Sigmoid colon (tissue), 7 donors: ENCODE results near the gene SLC2A13. TPM values are rescaled to one million over a fixed set of nuclear protein-coding genes. Genes with fewer than 3 reads are reported as not detected.
A peak's percentile ranks its signal among the peaks of the same experiment; 100 is the strongest.
"Not testable (repeated sequence)": the region's sequence is repeated elsewhere in the genome, so short reads cannot be mapped to it uniquely, and the experiment has no call there.

Experiments
- DNase-seq: peaks from one replicate; pipeline ENCODE4 v3.0.0-alpha.2; 2019
- H3K27ac ChIP-seq, 4 donors: fragments of 200-600 bp; sonication (generic); one replicate each; pipeline ENCODE4 v1.5.1; 2016 to 2019; ENCODE audit warnings: mild to moderate bottlenecking in 1 of 4
- H3K27me3 ChIP-seq, 3 donors: fragments of 200-600 bp; sonication (generic); one replicate each; pipeline ENCODE4 v1.5.1; 2019; ENCODE audit warnings: mild to moderate bottlenecking in 1 of 3
- H3K36me3 ChIP-seq, 4 donors: fragments of 200-600 bp; sonication (generic); one replicate each; pipeline ENCODE4 v1.5.1; 2016 to 2019
- H3K4me1 ChIP-seq, 4 donors: fragments of 200-600 bp; sonication (generic); one replicate each; pipeline ENCODE4 v1.5.1; 2017 to 2019
- H3K4me3 ChIP-seq, 4 donors: fragments of 200-600 bp; sonication (generic); one replicate each; pipeline ENCODE4 v1.5.1; 2017 to 2019; ENCODE audit warnings: mild to moderate bottlenecking in 2 of 4, moderate library complexity in 1 of 4
- H3K9me3 ChIP-seq, 4 donors: fragments of 200-600 bp in 3 of 4; sonication (generic) in 3 of 4; one replicate each; pipeline versions ENCODE4 v1.5.1 to v1.6.1; 2013 to 2019
- CTCF ChIP-seq, 4 experiments: fragments of 450-650 bp in 3 of 4; fragments of 200-600 bp in 1 of 4; IDR thresholded peaks; one replicate each; pipeline ENCODE4 v1.5.1; 2016 to 2019; ENCODE audit warnings: antibody characterized with exemption in 4 of 4, mild to moderate bottlenecking in 3 of 4, moderate library complexity in 2 of 4
- EP300 ChIP-seq, 4 donors: sonication (generic); formaldehyde crosslinking; IDR thresholded peaks; one replicate each; pipeline ENCODE4 v1.6.1; 2017; ENCODE audit warnings: antibody characterized with exemption in 4 of 4
- POLR2A ChIP-seq, 2 donors: fragments of 450-650 bp; IDR thresholded peaks; one replicate each; pipeline ENCODE4 v1.6.1; 2016; ENCODE audit warnings: antibody characterized with exemption in 2 of 2, mild to moderate bottlenecking in 2 of 2, moderate library complexity in 2 of 2
- POLR2AphosphoS5 ChIP-seq, 4 donors: sonication (generic); formaldehyde crosslinking; IDR thresholded peaks; one replicate each; pipeline ENCODE4 v1.6.1; 2017; ENCODE audit warnings: antibody characterized with exemption in 4 of 4
- WGBS, 2 donors: extraction: QIAGEN DNeasy Blood & Tissue Kit; methylation state at CpG; one replicate each; pipeline ENCODE4 v1.1.7; 2013; 5-methylcytosine and 5-hydroxymethylcytosine counted together
- intact Hi-C: fragments of 100-400 bp; cut with DNase I; formaldehyde crosslinking; loops from one replicate; pipeline ENCODE4 v1.15.1; 2023
- polyA plus RNA-seq, 3 donors: library from polyadenylated mRNA; stranded (reverse); fragments of 200-250 nt; gene quantifications; one replicate each; pipeline ENCODE4 v1.2.3, GENCODE V29; 2013
- total RNA-seq, 4 donors: library from RNA; depleted of rRNA; stranded (reverse); fragments of >200 nt; gene quantifications; one replicate each; pipeline ENCODE4 v1.1.0, GENCODE V29; 2016
- donor health status: healthy with polysubstance abuse.
- donor health status: Bipolar disorder and iron deficiency.
- donor health status: healthy.

Gene SLC2A13
- total and polyA plus RNA-seq, 7 donors, result 1.8 to 32.3 (median 20.2) TPM

GRCh38 chr12:40055228-40055579 is 50.7 kb downstream of the SLC2A13 start:
- H3K27ac ChIP-seq, result peak overlapping the region; percentile 63 to 79 (median 75)
- intact Hi-C loops, result no loop called here
- 85 to 86% methylated on average over 3 of the region's 3 CpGs for WGBS, 2 donors
- H3K36me3 ChIP-seq, result no peaks in the 10 kb centered on the region
- TF ChIP-seq POLR2A (IDR thresholded peaks at IDR 0.05) (no peak), POLR2AphosphoS5 (IDR thresholded peaks at IDR 0.05) (no peak), EP300 (IDR thresholded peaks at IDR 0.05) (no peak), CTCF (IDR thresholded peaks at IDR 0.05) (no peak)
- H3K4me1 ChIP-seq, result peaks cover 0 to 57% (median 34%) of the 10 kb centered on the region in 4 donors
- no peaks in the 10 kb centered on the region for H3K9me3 ChIP-seq
- H3K27me3 ChIP-seq, result no peaks in the 10 kb centered on the region
- H3K4me3 ChIP-seq, result peak overlapping the region in 3 of 4 donors; percentile 19 to 29 (median 21)
- no peak for DNase-seq

- peak; percentile 74 for DNase-seq
- no peaks in the 10 kb centered on the region for H3K9me3 ChIP-seq
- 73 to 81% methylated on average over 6 of the region's 6 CpGs for WGBS, 2 donors
- TF ChIP-seq POLR2A (IDR thresholded peaks at IDR 0.05) (no peak), EP300 (IDR thresholded peaks at IDR 0.05) (no peak), CTCF (IDR thresholded peaks at IDR 0.05) (no peak), POLR2AphosphoS5 (IDR thresholded peaks at IDR 0.05) (peak in 1 of 4 donors; percentile 44)
- intact Hi-C loops, result loop anchor here (5.0 kb wide), 1 partner anchor 53 kb away; the partner anchor contains the start of gene SLC2A13
- H3K27ac ChIP-seq, result peak overlapping the region; percentile 63 to 79 (median 75)
- peak overlapping the region in 3 of 4 donors; percentile 19 to 29 (median 21) for H3K4me3 ChIP-seq
- no peaks in the 10 kb centered on the region for H3K36me3 ChIP-seq
- peaks cover 0 to 61% (median 34%) of the 10 kb centered on the region in 4 donors for H3K4me1 ChIP-seq
- no peaks in the 10 kb centered on the region for H3K27me3 ChIP-seq
Measured at GRCh38 chr12:40054555-40055227, 51.2 kb downstream of the SLC2A13 start.

GRCh38 chr12:40049268-40049667 is 56.6 kb downstream of the SLC2A13 start:
- DNase-seq, result no peak
- Histone ChIP-seq H3K9me3 (no peaks in the 10 kb centered on the region), H3K4me1 (peaks cover 0 to 20% (median 9%) of the 10 kb centered on the region in 4 donors), H3K4me3 (no peak overlapping the region), H3K36me3 (no peaks in the 10 kb centered on the region), H3K27ac (no peak overlapping the region), H3K27me3 (no peaks in the 10 kb centered on the region)
- no peak for TF ChIP-seq POLR2A (IDR thresholded peaks at IDR 0.05)
- TF ChIP-seq CTCF (IDR thresholded peaks at IDR 0.05), result no peak
- TF ChIP-seq EP300 (IDR thresholded peaks at IDR 0.05), result no peak
- TF ChIP-seq POLR2AphosphoS5 (IDR thresholded peaks at IDR 0.05), result no peak
- WGBS, 2 donors, result 90% methylated on average over 1 of the region's 1 CpG
- intact Hi-C loops, result no loop called here

- H3K36me3 ChIP-seq, H3K27ac ChIP-seq, H3K4me3 ChIP-seq, H3K4me1 ChIP-seq, H3K27me3 ChIP-seq, H3K9me3 ChIP-seq, DNase-seq, intact Hi-C loops: not testable (repeated sequence)
- WGBS, 2 donors, result 55 to 77% methylated on average over 3 of the region's 3 CpGs
Measured at GRCh38 chr12:40047002-40047401, 58.9 kb downstream of the SLC2A13 start.

DNA sequence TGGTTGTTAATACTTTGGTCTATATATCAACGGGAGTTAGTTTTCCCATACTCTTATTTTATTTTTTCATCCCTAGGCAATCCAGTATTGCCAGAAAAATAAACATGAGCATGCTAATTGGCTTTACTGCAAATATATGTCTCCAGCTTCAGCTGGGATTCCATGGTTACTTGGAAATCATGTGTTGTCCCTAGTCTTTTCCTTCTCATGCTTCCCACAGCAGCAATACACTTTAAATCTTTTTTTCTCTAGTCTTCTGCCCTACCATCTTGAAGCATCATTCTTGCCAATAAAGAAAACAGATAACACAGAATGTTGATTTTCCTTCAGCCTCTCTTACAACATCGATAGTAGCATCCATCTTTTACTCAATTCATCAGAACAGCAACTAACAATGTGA is 60.2 kb downstream of the SLC2A13 start:
- Histone ChIP-seq H3K4me3 (no peak overlapping the region), H3K36me3 (no peaks in the 10 kb centered on the region), H3K4me1 (peaks cover 0 to 10% (median 0%) of the 10 kb centered on the region in 4 donors), H3K9me3 (no peaks in the 10 kb centered on the region), H3K27ac (no peak overlapping the region), H3K27me3 (no peaks in the 10 kb centered on the region)
- intact Hi-C loops, result no loop called here
- 83 to 86% methylated on average over 2 of the region's 2 CpGs for WGBS, 2 donors
- no peak for DNase-seq
- TF ChIP-seq POLR2A (IDR thresholded peaks at IDR 0.05) (no peak), POLR2AphosphoS5 (IDR thresholded peaks at IDR 0.05) (no peak), CTCF (IDR thresholded peaks at IDR 0.05) (no peak), EP300 (IDR thresholded peaks at IDR 0.05) (no peak)
